ENCODE data around the gene KIRREL3.
"Not testable (repeated sequence)": the region's sequence is repeated elsewhere in the genome, so short reads cannot be mapped to it uniquely, and the experiment has no call there.

KIRREL3 gene

DNA sequence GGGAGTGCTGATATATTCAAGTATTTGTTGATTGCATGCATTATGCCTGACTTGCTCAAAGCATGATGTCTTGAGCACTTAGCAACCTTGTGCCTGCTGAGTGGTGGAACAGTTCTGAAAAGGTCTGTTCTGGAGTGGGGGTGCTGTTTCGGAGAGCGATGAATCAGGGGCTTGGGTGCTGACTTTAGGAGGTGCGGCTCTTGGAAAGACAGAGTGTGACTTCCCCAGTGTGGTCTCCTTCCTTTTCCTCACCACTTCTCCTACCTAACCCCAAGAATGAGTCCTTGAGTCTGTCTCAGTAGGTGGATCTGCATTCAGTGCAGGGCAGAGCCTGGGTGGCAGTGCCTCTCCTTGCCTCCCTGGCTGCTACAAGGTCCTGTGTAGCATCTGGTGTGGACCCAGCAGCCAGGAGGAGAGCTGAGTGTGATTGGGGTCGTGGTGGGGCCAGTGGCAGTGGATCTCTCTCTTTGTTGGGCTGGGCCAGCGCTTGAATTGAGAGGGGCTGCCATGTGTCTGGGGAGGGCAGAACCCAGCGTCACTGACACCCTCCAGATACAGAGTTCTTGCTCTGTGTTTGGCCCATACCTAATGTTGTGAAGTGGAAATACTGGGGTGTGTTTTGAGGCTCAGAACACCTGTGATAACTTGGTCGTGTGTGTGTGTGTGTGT lies 609.1 kb downstream of the KIRREL3 start:
- no peak for DNase-seq

- no peak for DNase-seq
These were observed 610.2 kb downstream of the KIRREL3 start for GRCh38 chr11:126390272-126390867.

- no peak for DNase-seq
These were observed 612.7 kb downstream of the KIRREL3 start for GRCh38 chr11:126387857-126388256.

DNA sequence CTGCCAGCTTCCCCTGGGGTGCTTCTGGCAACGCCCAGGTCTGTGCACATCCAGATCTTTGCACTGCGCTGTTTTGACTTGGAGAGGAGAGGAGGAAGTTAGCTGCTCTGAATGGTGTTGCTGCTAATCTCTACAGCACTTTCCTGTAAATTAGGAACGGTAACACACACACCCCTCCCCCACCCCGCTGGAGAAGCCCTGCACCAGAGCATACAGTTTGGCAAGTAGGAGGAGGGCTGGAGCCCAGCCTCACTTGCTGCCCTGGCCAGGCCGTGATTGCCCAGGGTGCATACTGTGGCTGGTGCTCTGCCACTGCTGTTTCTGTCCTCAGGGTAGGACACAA lies 613.9 kb downstream of the KIRREL3 start:
- not testable (repeated sequence) for DNase-seq

- no peak for DNase-seq
These were observed 614.4 kb downstream of the KIRREL3 start for GRCh38 chr11:126385991-126386728.

DNA sequence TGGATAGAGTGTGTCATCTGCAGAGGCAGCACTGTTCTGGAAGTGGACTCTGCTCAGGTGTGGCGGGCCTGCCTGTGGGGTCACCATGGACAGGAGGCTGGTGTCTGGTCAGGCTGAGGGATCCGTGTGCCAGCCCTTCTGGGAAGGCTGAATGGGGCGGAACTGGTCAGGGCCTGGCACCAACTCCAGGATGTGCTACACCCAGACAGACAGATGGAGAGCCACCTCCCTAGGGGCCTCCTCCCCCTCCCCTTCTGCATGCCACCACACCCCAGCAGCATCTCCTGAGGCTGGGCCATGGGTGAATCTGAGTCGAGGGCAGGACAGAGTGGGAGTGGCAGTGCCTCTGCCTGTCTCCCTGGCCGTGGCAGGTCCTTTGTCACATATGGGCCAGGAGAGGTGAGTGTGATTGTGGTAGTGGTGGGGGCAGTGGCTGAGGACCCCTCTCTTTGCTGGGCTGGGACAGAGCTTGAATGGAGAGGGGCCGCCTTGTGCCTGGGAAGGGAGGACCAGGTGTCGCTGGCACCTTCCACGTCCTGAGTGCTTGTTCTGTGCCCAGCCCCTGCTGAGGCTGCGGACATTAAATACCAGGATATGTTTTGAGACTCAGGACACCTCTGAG lies 616.0 kb downstream of the KIRREL3 start:
- DNase-seq: no peak

DNA sequence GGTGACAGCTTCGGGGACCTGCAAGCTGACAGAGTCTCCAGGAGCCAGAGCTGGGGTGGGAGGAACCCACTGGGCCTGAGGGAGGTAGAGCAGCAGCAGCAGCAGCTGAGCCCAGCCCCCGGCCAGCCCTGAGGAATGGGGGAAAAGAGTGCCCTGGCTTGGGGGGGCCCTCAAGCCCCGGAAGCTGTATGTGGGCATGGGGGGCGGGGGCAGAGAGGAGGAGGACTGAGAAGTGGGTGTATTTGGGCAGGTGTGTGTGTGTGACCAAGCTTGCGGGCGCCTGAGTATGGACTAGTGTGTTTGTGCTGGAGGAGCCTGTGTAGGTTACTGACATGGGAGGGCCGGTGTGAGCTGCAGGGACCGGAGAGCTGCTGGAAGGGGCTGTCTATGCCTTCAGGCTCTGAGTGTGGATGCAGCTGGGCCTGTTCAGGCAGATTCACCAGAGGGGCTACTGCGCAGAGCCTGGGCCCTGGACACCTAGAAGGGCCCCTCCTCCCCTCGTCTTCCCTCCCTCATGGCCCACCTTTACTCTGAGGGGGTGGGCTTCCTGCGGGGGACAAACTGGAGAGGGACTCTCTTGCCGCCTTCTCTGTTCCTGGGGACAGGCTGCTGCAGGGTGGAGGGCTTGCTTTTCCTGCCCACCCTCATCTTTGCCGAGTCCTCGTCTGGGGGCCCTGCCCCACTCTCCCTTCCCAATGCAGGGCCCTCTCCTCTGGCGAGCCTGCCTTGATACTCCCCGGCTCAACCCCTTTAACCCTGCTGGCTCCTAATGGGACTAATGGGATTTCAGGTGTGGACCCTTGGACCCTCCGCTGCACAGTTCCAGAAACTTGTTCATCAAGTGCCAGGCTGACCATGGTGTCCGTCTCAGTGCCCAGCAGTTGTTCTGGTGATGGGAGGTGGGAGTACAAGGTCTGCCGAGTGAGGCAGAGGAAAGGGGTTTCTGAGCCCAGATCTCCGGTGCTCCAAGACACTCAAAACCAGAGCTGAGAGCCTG lies 616.9 kb downstream of the KIRREL3 start:
- no peak for DNase-seq

- not testable (repeated sequence) for DNase-seq
These were observed 617.9 kb downstream of the KIRREL3 start for GRCh38 chr11:126382641-126383040.

- DNase-seq: not testable (repeated sequence)
These were observed 618.6 kb downstream of the KIRREL3 start for GRCh38 chr11:126381960-126382359.

- DNase-seq: no peak
These were observed 619.7 kb downstream of the KIRREL3 start for GRCh38 chr11:126380909-126381308.

DNA sequence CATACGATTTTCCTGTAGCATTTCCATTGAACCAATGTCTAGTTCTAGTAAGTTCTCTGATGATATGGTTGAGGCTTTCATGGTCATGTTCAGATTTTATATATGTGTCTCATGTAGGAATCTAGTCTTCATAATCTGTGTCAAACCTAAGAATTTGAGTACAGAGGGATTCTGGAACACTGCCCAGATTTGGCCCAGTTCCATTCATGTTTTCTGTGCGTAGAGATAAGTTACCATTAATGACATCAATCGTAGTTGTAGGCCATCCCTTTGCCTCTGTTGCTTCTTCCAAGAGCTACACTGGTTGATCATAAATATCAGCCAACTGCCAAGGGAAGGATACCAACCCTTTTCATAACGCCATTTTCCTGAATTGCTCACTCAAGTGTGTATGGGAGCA lies 621.8 kb downstream of the KIRREL3 start:
- DNase-seq: no peak

GRCh38 chr11:126375726-126376125 lies 624.8 kb downstream of the KIRREL3 start:
- DNase-seq: no peak

- DNase-seq: not testable (repeated sequence)
These were observed 625.8 kb downstream of the KIRREL3 start for GRCh38 chr11:126374562-126375300.

- DNase-seq: not testable (repeated sequence)
These were observed 627.0 kb downstream of the KIRREL3 start for GRCh38 chr11:126373389-126374066.

Measured in NCI-H187 treated with DMSO at 0.1 percent for 48 hours (cell line).